Right renal pelvis (tissue), 4 donors: ENCODE results near the gene ADGRA3. TPM values are rescaled to one million over a fixed set of nuclear protein-coding genes. Genes with fewer than 3 reads are reported as not detected.

Experiments
- DNase-seq, 4 donors: peaks; one replicate each; pipeline ENCODE4 v3.0.0-alpha.2; 2013; ENCODE audit warnings: low read depth in 4 of 4, low spot score in 3 of 4, missing footprints in 1 of 4
- polyA plus RNA-seq, 4 donors: library from polyadenylated mRNA; unstranded; fragments of 120-200 nt; gene quantifications; one replicate each; pipeline ENCODE4 v1.2.1, GENCODE V29; 2013; ENCODE audit not compliant: insufficient read length in 4 of 4

Gene ADGRA3
- polyA plus RNA-seq, 4 donors = 45.4 to 57.5 (median 55.1) TPM

DNA sequence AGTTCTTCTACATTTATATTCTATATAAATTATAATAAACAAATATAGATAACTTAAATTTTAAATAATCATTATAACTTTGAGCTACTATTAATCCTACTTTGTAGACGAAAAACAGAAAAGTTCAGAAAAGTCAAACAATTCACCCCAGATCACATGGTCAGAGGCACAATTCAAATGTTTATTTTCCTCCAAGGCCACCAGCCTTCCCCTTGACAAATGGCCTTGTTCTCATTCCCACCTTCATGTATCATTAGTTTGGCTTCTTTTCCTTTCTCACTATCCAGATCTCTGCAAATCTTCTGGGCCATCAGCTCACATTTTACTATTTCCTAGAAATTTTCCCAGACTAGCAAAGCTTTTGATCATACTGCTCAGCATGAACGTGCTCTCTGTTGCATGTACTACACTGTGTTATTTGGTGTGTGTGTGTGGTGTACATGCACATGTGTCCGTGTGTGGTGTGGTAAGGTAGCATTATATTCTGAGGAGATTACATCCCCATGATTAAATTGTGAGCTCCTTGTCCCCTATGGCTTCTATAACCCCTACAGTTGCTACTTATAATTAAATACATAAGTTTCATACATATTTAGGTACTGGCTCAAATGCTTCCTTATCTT, 61.5 kb downstream of the ADGRA3 start:
- DNase-seq = no peak

- DNase-seq = no peak
Measured at GRCh38 chr4:22444813-22445212, 71.1 kb downstream of the ADGRA3 start.

DNA sequence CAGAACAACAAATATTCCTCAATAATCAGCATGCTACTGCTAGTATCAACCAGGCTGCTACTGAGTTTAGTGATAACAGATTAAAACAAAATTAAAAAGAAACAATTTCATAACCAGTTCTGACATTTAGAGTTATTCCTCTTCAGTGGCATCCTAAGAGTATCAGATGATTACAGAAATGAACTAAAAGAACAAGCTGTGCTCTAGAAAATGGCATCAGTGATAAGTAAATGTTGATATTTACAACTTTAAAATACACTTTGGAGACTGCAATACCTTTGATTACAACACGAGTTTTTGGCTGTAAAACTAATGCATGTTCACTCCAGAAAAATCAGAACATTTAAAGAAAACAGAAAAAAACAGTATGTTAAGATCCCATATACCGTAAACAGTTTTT, 72.9 kb downstream of the ADGRA3 start:
- no peak for DNase-seq

- no peak for DNase-seq
Measured at GRCh38 chr4:22440999-22441398, 74.9 kb downstream of the ADGRA3 start.

GRCh38 chr4:22439947-22440346, 75.9 kb downstream of the ADGRA3 start:
- DNase-seq = no peak

DNA sequence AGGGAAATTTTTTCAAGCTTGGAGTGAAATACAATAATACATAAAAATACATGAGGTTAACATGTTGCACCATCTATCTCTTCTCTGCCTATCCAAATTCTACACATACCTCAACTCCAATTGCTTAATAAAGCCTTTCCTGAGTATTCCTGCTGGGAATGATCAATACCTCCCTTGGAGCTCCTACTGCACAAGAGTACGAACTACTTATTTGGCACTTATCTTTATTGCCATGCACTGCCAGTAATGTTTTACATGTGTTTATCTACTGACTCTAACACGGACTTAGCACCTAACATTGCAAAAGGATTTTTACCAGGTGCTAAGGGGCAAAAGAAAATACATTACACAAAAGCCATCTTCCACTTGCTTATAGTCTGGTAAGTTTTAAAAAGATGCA, 80.2 kb downstream of the ADGRA3 start:
- no peak for DNase-seq

GRCh38 chr4:22434895-22435294, 81.0 kb downstream of the ADGRA3 start:
- DNase-seq = peak in 2 of 4 donors; percentile 5 to 14

GRCh38 chr4:22430626-22431025, 85.2 kb downstream of the ADGRA3 start:
- no peak for DNase-seq

DNA sequence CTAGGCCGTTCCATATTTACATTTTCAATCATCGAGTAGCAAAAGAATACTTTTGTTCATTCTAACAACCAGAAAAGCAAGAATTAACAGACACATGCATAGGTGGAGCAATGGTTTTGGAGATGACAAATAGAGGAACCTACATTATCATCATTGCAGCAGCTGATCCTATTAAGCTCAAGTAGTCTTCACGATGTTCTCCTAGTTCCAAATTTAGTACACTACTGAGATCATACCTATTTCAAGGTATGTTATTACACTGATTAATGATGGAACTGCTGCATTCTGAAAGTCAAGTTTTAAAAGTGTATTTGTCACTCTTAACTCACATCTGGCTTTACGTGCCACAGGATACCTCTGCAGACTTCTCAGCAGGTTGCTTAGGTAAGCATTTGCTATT, 87.4 kb downstream of the ADGRA3 start:
- no peak for DNase-seq

DNA sequence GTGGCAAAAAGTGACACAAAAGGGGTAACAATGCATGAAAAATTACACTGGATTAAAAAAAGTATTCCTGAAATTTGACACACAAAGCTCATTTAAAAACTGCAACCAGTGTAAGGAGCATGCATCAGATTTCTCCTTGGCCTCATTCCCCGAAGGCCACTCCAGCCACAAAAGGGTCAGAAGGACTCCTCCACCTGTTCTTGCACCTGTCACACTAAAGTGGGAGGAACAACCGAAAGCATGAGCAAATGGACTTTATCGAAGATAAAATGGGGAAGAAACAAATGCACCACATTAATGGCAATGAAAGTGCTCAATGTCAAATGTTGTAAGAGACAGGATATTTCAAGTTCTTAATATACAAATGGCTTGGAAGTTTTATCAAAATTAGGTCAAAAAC, 88.2 kb downstream of the ADGRA3 start:
- no peak for DNase-seq

- DNase-seq = no peak
Measured at GRCh38 chr4:22420291-22420690, 95.6 kb downstream of the ADGRA3 start.

DNA sequence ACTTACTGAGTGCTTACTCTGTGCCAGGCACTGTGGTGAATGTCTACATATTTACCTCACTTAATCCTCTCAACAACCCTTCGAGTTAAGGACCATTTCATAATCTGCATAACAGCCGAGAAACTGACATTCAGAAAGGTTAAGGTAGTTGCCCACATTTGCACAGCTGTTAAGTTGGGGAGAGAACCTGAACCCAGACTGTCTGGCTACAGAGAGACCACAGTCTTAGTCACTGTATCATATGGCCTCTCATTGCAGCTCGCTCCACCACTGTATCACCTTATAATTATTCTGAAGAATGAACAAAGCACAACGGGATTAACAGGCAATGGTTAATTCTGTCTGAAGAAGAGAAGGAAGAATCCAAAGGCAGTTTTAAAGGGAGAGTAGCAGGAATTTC, 98.5 kb downstream of the ADGRA3 start:
- no peak for DNase-seq

DNA sequence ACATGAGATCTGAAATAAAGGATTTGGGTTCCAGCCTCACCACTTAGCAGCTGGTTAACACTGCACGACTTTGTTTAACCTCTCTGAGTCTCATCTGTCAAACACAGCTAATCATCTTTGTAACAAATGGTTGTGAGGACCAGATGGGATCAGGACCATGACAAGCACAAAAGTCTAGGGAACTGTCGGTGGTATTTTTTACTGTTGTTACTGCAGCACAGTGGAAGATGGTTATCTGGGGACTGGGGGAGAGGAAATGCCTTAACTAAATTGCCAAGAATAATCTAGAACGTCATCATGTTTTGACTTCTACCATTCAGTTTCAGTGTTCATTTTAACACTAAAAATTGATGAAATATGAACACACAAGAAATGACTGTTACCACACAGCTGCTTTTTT, 99.5 kb downstream of the ADGRA3 start:
- DNase-seq = no peak

GRCh38 chr4:22414833-22415232, 101.0 kb downstream of the ADGRA3 start:
- DNase-seq = no peak

DNA sequence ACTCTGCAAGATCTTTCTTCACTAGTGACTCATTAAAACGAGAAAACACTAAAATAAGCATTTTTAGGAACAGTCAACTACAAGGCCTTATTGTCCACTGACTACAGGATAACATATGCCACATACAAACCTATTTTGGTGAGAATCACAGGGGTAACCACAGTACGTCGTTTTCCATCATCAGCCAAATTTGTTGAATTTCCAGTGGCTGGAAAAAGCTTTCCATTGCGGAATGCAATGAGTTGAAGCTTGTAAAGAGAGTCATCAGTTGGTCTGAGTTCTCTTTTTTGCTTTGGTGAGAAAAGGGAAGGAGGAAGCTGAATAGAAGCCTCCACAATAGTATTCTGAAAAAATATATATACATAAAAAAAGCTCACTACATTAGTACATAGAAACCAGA, 102.4 kb downstream of the ADGRA3 start:
- no peak for DNase-seq

DNA sequence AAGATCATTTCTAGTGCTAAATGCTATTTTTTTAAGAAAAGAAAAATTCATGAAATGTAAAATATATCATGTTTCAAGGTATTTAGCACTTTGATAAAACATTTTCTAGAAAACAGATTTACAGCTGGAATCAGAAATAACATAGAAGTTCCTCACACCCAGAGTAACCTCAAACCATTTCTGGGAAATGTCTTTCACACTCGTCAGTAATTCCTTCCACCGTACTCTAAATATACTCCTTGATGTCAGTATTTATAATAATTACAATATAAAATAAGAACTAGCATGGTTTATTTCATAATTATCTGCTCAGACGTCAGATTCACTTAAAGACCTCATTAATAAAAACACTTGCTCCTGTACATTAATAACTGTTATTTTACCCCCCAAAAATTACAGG, 103.9 kb downstream of the ADGRA3 start:
- no peak for DNase-seq

- DNase-seq = no peak
Measured at GRCh38 chr4:22410645-22411247, 105.1 kb downstream of the ADGRA3 start.

DNA sequence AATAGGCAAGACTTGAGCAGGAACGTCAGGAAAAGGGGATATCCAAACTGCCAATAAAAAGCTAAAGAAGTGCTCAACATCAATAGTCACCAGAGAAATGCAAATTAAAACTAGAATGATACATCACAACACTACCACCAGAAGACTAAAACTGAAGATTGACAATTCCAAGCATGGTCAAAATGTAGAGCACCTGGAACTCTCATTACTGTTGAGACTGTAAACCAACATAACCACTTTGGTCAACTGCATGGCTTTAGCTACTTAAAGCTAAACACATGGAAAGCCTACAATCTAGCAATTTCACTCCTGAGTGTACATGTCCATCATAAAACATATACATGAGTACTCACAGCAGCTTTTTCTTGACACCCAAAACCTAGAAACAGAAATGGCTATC, 107.4 kb downstream of the ADGRA3 start:
- DNase-seq = no peak

DNA sequence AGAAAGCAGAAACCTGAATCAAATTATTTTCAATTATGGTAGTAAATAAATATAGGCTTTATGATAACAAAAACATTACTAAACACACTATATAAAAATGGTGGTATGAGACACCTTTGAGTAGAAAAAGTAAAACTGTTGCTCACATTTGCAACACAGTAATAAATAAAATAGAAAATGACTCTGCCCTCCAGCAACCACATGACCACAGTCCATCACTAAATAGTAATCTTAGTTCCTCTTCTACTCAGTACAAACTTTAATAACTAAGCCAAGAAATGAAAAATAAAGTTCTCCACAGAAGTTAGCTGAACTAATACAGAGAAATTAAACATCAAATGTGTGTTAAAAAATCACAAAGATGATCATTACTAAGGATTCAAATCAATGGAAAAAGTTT, 108.5 kb downstream of the ADGRA3 start:
- no peak for DNase-seq

GRCh38 chr4:22398671-22399070, 117.2 kb downstream of the ADGRA3 start:
- no peak for DNase-seq

GRCh38 chr4:22391551-22391950, 124.3 kb downstream of the ADGRA3 start:
- no peak for DNase-seq

DNA sequence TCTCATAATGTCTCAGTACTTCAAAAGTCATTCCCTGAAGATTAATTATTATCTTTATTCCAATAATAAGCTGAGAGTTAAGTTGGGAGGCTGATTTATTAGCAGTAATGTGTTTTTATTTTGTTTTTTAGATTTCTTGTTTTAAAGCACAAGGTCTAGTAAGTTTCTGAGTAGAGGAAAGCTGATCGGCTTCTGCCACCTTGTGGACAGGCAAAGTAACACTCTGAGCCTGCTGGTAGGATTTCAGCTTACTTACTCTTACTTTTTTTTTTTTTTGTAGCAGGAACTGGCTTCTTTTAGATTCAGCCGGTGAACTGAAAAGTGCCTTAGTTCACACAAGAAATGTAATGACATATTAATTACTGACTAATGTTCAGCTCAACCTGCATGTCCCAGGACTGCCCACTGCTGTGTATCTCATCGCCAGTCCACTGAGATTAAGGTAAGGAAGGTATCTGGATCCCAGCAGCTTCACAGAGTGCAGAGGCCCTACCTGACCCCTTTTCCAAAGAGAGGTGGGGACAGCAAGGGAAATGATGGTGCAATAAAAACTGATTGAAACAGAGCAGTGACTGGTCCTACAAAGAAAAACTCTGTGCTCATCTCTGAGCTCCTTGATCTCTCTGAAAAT, 126.5 kb downstream of the ADGRA3 start:
- peak; percentile 47 to 61 (median 53) for DNase-seq
